HG02642 (cell line): ENCODE measurements around the gene IGSF6.
"Not testable (repeated sequence)": the region's sequence is repeated elsewhere in the genome, so short reads cannot be mapped to it uniquely, and the experiment has no call there.

Experiments
- ATAC-seq: cut with Tn5 transposase; IDR thresholded peaks from one replicate; pipeline ENCODE4 v1.9.1; 2021; ENCODE audit warnings: mild to moderate bottlenecking; ENCODE audit not compliant: unreplicated experiment, poor library complexity

Gene IGSF6

DNA sequence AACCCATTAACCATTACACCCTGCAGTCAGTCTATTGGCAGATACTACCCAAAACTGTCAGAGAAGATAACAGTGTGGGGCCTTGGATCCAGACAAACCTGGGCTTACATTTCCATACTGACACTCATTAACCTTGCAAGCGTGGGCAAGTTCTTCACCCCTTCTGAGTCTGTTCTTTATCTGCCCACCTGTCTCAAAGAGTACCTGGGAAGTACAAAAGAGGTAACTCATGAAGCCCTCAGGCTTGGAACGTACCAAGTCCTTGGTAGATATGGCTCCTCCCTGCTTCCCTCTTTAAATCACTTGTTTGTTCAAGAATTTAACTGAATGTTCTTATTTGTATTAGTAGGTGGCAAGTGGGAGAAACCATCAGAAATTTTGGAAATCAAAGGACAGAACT lies 2.5 kb upstream of the IGSF6 start:
- ATAC-seq, result no peak

GRCh38 chr16:21654466-21654865 lies 2.1 kb upstream of the IGSF6 start:
- ATAC-seq, result no peak

GRCh38 chr16:21653571-21653970 lies 1.2 kb upstream of the IGSF6 start:
- ATAC-seq, result no peak

- ATAC-seq, result no peak
Observed at GRCh38 chr16:21651515-21651914, 893 bp downstream of the IGSF6 start.

DNA sequence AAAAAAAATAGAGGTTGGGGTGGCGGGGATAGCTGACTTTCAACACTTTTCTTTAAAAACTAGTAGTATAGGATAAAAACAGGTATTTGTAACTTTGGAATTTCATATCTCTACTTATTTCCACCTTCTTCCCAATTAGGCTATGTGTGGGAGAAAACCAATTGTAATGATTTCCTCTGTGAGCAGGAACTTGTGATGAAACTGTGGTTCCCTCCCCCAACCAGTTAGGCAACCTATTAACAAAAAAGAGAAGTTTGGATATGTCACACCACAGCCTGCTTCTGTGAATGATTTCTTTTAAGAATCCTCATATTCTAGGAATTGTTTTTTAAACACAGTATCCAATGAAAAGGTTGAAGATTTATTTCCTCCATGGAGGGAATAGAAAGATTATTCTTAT lies 1.9 kb downstream of the IGSF6 start:
- no peak for ATAC-seq

DNA sequence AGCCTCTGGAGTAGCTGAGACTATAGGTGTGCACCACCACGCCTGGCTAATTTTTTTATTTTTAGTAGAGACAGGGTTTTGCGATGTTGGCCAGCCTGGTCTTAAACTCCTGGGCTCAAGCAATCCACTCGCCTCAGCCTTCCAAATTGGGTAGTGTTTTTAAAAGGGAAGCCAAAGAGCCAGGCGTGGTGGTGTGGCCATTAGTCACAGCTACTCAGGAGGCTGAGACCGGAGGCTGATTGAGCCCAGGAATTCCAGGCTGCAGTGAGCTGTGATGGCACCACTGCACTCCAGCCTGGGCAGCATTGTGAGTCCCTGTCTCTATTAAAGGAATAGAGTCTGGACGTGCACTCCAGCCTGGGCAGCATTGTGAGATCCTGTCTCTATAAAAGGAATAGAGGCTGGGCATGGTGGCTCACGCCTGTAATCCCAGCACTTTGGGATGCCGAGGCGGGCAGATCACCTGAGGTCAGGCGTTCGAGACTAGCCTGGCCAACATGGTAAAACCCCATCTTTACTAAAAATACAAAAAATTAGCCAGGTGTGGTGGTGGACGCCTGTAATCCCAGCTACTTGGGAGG lies 2.5 kb downstream of the IGSF6 start:
- ATAC-seq, result not testable (repeated sequence)

DNA sequence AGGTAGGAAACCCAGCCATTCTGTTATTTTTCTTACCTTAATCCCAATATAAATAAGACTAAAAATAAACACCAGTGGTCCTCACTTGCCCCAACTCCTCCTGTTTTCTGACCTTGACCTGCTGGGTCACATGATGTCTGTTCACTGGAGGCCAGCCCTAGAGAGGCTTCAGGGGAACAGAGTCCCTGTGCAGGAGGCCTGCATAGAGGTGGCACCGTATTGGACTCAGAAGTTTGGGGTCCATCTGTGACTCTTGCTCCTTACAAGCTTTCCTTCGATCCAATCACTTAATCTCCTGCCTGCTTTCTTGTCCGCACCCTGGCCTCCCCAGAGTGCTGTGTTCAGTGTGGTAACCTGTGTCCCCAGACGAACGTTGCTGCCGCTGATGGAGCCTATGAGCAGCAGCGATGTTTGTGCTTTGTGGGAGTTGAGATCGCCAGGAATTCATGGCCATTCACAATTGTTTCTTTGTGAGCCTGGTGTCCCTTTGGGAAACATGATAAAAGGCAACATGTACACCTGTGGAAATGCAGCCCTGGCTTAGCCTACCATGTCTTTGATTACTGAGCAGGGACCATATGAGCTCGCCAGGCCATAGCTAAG lies 4.7 kb downstream of the IGSF6 start:
- ATAC-seq, result peak; percentile 11

- ATAC-seq, result peak; percentile 89
Observed at GRCh38 chr16:21646721-21647561, 5.5 kb downstream of the IGSF6 start.

DNA sequence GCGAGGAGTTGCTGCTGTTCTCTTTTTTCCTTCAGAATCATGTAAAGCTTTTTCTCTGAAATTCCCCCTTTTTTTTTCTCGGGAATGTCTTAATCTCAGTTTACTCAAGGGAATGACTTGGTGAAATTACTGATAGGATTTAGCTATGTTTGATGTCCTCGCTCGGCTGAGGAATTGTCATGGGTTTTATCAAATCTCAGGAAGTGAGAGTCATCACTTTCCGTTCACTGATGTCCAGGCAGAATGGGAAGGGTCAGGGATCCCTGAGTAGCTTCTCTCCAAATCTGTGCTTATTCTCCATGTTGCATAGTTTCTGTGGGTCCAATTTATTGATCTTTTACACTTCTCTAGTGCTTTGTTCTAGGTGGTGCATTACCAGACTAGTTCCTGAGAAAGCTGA lies 6.3 kb downstream of the IGSF6 start:
- ATAC-seq, result no peak

- peak; percentile 28 for ATAC-seq
Observed at GRCh38 chr16:21645261-21645721, 7.1 kb downstream of the IGSF6 start.

DNA sequence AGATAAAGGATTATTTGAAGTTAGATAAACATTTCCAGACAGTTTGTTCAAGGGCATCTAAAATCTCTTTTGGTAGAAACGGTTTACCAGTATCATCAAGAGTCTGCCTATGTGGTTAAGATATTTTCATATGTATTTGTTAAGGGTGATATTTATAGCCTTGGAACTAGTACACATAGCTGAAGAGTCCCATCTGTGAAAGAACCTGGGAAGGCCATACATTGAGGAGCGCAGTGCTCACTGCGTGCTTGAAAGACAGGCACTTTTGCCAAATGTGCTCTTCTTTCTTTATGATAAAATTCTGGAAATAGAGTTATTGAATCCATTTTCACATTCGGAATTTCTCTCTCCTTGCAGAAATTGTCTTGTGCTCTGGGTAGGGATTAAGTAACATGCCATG lies 7.7 kb downstream of the IGSF6 start:
- no peak for ATAC-seq

DNA sequence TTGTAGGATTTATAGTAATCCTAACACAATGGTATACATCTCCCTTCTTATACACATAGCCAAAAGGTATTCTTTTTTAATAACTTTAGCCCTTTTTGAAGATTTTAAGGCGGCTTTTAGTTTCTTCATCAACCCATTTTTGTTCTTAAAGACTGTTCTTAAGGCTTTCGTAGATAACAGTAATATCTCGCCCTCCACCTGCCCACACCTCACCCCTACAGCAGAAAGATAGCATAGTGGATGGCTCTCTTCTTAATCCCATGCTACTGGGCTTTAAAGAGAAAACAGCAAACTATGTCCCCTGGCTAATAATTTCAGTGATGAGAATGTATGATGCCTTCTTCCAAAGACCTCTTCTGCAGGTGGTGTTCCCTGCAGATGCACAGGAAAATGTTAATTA lies 8.6 kb downstream of the IGSF6 start:
- ATAC-seq, result no peak

GRCh38 chr16:21642861-21643260 lies 9.5 kb downstream of the IGSF6 start:
- ATAC-seq, result no peak

DNA sequence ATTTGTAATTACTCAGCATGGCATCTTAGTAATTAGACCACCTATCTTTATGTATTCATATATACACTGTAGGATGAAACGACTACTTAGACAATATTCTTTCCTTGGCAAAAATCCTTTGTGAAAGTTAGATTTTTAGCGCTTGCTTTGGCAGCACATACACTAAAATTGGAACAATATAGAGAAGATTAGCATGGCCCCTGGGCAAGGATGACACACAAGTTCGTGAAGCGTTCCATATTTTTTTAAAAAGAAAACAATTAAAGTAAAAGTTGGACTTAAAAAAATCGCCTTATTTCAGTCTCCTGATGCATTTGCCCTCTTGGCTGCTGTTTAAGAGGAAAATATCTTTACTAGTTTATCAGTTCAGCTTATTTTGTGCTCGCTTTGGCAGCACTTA lies 10.5 kb downstream of the IGSF6 start:
- no peak for ATAC-seq

DNA sequence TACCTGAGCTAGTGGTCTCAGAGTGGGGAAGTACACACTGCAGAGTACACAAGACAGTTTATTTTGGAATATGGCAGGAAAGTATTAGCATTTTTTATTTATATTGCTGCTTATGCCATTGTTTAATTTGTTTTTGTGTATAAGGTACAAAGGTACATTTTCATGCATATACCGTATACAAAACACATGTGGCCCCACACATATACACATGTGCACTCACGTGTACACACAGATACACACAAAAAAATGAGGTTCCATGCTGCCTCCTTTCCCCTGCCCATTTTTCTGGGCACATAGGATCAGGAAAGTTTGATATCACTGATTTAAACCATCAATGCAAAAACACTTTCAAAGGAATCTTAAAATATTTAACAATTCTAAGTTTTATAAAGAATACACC lies 12.9 kb downstream of the IGSF6 start:
- ATAC-seq, result no peak

GRCh38 chr16:21638573-21638975 lies 13.8 kb downstream of the IGSF6 start:
- no peak for ATAC-seq

DNA sequence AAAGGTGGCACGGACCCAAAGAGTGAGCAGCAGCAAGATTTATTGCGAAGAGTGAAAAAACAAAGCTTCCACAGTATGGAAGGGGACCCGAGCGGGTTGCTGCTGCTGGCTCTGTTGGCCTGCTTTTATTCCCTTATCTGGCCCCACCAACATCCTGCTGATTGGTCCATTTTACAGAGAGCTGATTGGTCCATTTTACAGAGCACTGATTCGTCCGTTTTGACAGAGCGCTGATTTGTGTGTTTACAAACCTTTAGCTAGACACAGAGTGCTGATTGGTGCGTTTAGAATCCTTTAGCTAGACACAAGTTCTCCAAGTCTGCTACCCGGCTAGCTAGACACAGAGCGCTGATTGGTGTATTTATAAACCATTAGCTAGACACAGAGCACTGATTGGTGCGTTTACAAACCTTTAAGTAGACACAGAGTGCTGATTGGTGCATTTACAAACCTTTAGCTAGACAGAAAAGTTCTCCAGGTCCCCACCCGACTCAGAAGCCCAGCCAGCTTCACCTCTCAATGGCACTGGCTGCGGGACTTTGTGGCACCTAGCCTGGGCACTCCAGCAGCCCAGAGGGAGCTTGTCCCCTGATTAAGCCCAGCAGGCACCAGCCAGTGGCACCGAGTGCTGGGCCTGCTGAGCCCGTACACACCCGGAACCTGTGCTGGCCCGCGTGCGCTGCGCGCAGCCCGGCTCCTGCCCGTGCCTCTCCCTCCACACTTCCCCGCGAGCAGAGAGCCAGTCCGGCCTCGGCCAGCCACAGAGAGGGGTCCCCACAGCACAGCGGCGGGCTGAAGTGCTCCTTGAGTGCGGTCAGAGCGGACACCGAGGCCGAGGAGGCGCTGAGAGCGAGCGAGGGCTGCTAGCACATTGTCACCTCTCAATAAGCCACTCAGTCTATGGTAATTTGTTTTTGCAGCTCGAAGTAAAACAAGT lies 15.1 kb downstream of the IGSF6 start:
- ATAC-seq, result no peak

GRCh38 chr16:21635694-21636093 lies 16.7 kb downstream of the IGSF6 start:
- ATAC-seq, result not testable (repeated sequence)

- no peak for ATAC-seq
Observed at GRCh38 chr16:21634216-21634615, 18.2 kb downstream of the IGSF6 start.

- not testable (repeated sequence) for ATAC-seq
Observed at GRCh38 chr16:21631951-21632575, 20.3 kb downstream of the IGSF6 start.
